ENCODE results near the gene B2M. TPM values are rescaled to one million over a fixed set of nuclear protein-coding genes. Genes with fewer than 3 reads are reported as not detected.

The B2M gene
- total and polyA plus RNA-seq, 2 of the 8 experiments (the other 6 are each of a cell fraction or from before 2014, with no cell fraction given): 78.9 to 907 TPM

- TF ChIP-seq GTF2F1 (IDR thresholded peaks at IDR 0.05; ENCODE audit: borderline replicate concordance, low read depth, low read length) (no peak), POLR2AphosphoS5 (IDR thresholded peaks at IDR 0.05; ENCODE audit: low read depth, low read length) (no peak), ASH2L (IDR thresholded peaks at IDR 0.05; ENCODE audit: low read length) (no peak)
Observed at GRCh38 chr15:44676676-44677075, 34.6 kb upstream of the B2M start (continued).

All from H1 (cell line).